ENCODE results near the gene WWC2. TPM values are rescaled to one million over a fixed set of nuclear protein-coding genes. Genes with fewer than 3 reads are reported as not detected.

The WWC2 gene
- total RNA-seq, 1 experiment from 2014 or later: 39.1 TPM

DNA sequence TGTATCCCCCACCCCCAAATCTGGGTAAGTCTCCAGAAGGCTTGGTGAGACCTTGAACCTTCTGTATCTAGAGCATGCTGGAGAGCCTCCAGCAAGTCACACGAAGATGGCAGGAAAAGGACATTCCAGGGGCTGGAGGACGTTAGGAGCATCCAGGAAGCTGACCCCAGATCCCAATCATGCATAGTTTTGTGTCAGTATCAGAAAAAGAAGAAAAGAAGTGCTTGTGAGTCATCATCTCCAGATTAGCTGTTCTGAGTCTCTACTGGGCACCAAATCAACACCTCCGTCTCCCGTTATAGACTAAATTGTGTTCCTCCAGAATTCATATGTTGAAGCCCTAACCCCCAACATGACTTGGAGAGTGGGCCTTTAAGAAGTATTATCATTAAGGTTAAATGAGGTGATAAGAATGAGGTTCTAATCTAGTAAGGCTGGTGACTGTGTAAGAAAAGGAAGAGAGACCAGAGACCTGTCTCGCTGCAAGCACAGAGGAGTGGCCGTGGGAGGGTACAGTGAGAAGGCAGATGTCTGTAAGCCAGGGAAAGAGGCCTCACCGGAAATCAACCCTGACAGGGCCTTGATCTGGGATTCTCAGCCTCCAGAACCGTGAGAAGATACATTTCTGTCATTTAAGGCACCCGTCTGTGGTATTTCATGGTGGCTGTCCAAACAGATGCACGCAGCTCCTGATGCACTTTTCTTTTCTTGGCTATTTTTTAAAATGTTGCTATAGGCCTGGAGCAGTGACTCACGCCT, 261.3 kb downstream of the WWC2 start:
- peaks cover 0 to 11% of the 10 kb centered on the region in 2 experiments; a peak in 2 of 4 replicates for H3K4me1 ChIP-seq (ENCODE audit: control insufficient read depth in 1 of 2, insufficient read depth in 2 of 2, low read length in 2 of 2)
- no peak overlapping the region for H2AFZ ChIP-seq (ENCODE audit: low read depth, low read length, poor library complexity, severe bottlenecking)
- no peaks in the 10 kb centered on the region for H3K36me3 ChIP-seq (ENCODE audit: control insufficient read depth in 1 of 2, insufficient read depth in 2 of 2, low read length in 2 of 2)
- H4K20me1 ChIP-seq (ENCODE audit: insufficient read depth): no peaks in the 10 kb centered on the region
- ATAC-seq (no peak), DNase-seq (ENCODE audit: low read depth, low spot score) (no peak)
- no peaks in the 10 kb centered on the region for H3K9me3 ChIP-seq (ENCODE audit: control insufficient read depth in 1 of 2, insufficient read depth in 1 of 2, low read depth in 1 of 2, low read length in 2 of 2)
- POLR2A ChIA-PET: no interaction called here
- CTCF ChIA-PET: no interaction called here
- H3K4me3 ChIP-seq (replicated peaks in 1 of 2; ENCODE audit: low read depth in 1 of 2, low read length in 2 of 2): no peak overlapping the region
- RAD21 ChIA-PET (ENCODE audit: low non-redundant PET in 1 of 2, low total read pairs in 2 of 2, uncharacterized antibody in 2 of 2, unreplicated experiment in 2 of 2): no interaction called here
- no peak overlapping the region for H3K4me2 ChIP-seq (ENCODE audit: low read length)
- intact Hi-C loops (cut with micrococcal nuclease): no loop called here
- TF ChIP-seq RAD21 (IDR thresholded peaks at IDR 0.05; ENCODE audit: low read depth) (no peak), ELF1 (IDR thresholded peaks at IDR 0.05; ENCODE audit: borderline replicate concordance, low read depth) (no peak), ZNF274 (IDR thresholded peaks at IDR 0.05; ENCODE audit: low read depth, low read length) (no peak), CEBPB (IDR thresholded peaks at IDR 0.05; ENCODE audit: low read depth) (no peak), CBX3 (IDR thresholded peaks at IDR 0.05; ENCODE audit: low read depth) (no peak), JUND (IDR thresholded peaks at IDR 0.05) (no peak), POLR2AphosphoS5 (IDR thresholded peaks at IDR 0.05; ENCODE audit: low read depth, low read length) (no peak), YY1 (IDR thresholded peaks at IDR 0.05; ENCODE audit: extremely low read depth, insufficient replicate concordance, low read depth, low read length) (no peak), ZFX (IDR thresholded peaks at IDR 0.05) (no peak)
- no peaks in the 10 kb centered on the region for H3K27me3 ChIP-seq (ENCODE audit: insufficient read depth, low read length)
- H3K27ac ChIP-seq (ENCODE audit: low read depth, low read length): no peak overlapping the region
- no peaks in the 10 kb centered on the region for H3K79me2 ChIP-seq (ENCODE audit: insufficient read depth, low read length)
- no TSS peak for BruUV-seq (replicated peaks)
- no peaks in the 10 kb centered on the region for H3K9me2 ChIP-seq (ENCODE audit: insufficient read depth)
- H3K9ac ChIP-seq (ENCODE audit: low read length): no peak overlapping the region

GRCh38 chr4:183362036-183362435, 263.0 kb downstream of the WWC2 start:
- H3K27me3 ChIP-seq (ENCODE audit: insufficient read depth, low read length): no peaks in the 10 kb centered on the region
- H3K9ac ChIP-seq (ENCODE audit: low read length): no peak overlapping the region
- H3K4me1 ChIP-seq (ENCODE audit: control insufficient read depth in 1 of 2, insufficient read depth in 2 of 2, low read length in 2 of 2): peaks cover 0 to 11% of the 10 kb centered on the region in 2 experiments; a peak in 2 of 4 replicates
- no TSS peak for BruUV-seq (replicated peaks)
- RAD21 ChIA-PET (ENCODE audit: low non-redundant PET in 1 of 2, low total read pairs in 2 of 2, uncharacterized antibody in 2 of 2, unreplicated experiment in 2 of 2): interaction anchor here in 1 of 2 experiments (0.5 kb wide), 1 partner anchor 34 kb away, joined by 3 read pairs; no protein-coding TSS in a partner anchor
- TF ChIP-seq EZH2 (IDR thresholded peaks at IDR 0.05) (no peak), SP1 (IDR thresholded peaks at IDR 0.05; ENCODE audit: low read depth) (no peak), POLR2AphosphoS5 (IDR thresholded peaks at IDR 0.05; ENCODE audit: low read depth, low read length) (no peak), EZH2phosphoT487 (IDR thresholded peaks at IDR 0.05; ENCODE audit: borderline replicate concordance) (no peak), CEBPB (IDR thresholded peaks at IDR 0.05; ENCODE audit: low read depth) (no peak), EGR1 (IDR thresholded peaks at IDR 0.05; ENCODE audit: low read depth) (no peak), ZNF274 (IDR thresholded peaks at IDR 0.05; ENCODE audit: low read depth, low read length) (no peak), SRF (IDR thresholded peaks at IDR 0.05; ENCODE audit: low read depth) (no peak), RAD21 (IDR thresholded peaks at IDR 0.05; ENCODE audit: low read depth) (no peak), JUND (IDR thresholded peaks at IDR 0.05) (no peak), ELF1 (IDR thresholded peaks at IDR 0.05; ENCODE audit: borderline replicate concordance, low read depth) (no peak), MAX (IDR thresholded peaks at IDR 0.05) (no peak), CBX3 (IDR thresholded peaks at IDR 0.05; ENCODE audit: low read depth) (no peak), ATF3 (IDR thresholded peaks at IDR 0.05) (no peak), YY1 (IDR thresholded peaks at IDR 0.05; ENCODE audit: extremely low read depth, insufficient replicate concordance, low read depth, low read length) (no peak), TCF7L2 (IDR thresholded peaks at IDR 0.05; ENCODE audit: borderline replicate concordance, extremely low read depth, insufficient read depth, insufficient read length) (no peak)
- TF ChIP-seq, protein P1, sequence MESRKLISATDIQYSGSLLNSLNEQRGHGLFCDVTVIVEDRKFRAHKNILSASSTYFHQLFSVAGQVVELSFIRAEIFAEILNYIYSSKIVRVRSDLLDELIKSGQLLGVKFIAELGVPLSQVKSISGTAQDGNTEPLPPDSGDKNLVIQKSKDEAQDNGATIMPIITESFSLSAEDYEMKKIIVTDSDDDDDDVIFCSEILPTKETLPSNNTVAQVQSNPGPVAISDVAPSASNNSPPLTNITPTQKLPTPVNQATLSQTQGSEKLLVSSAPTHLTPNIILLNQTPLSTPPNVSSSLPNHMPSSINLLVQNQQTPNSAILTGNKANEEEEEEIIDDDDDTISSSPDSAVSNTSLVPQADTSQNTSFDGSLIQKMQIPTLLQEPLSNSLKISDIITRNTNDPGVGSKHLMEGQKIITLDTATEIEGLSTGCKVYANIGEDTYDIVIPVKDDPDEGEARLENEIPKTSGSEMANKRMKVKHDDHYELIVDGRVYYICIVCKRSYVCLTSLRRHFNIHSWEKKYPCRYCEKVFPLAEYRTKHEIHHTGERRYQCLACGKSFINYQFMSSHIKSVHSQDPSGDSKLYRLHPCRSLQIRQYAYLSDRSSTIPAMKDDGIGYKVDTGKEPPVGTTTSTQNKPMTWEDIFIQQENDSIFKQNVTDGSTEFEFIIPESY (IDR thresholded peaks at IDR 0.05; ENCODE audit: extremely low read depth, insufficient replicate concordance, low read length): no peak
- H3K9me2 ChIP-seq (ENCODE audit: insufficient read depth): no peaks in the 10 kb centered on the region
- POLR2A ChIA-PET: no interaction called here
- H3K4me2 ChIP-seq (ENCODE audit: low read length): no peak overlapping the region
- ATAC-seq (no peak), DNase-seq (ENCODE audit: low read depth, low spot score) (no peak)
- H3K27ac ChIP-seq (ENCODE audit: low read depth, low read length): no peak overlapping the region
- no peaks in the 10 kb centered on the region for H4K20me1 ChIP-seq (ENCODE audit: insufficient read depth)
- no peak overlapping the region for H3K4me3 ChIP-seq (replicated peaks in 1 of 2; ENCODE audit: low read depth in 1 of 2, low read length in 2 of 2)
- CTCF ChIA-PET: no interaction called here
- no peaks in the 10 kb centered on the region for H3K36me3 ChIP-seq (ENCODE audit: control insufficient read depth in 1 of 2, insufficient read depth in 2 of 2, low read length in 2 of 2)
- no peaks in the 10 kb centered on the region for H3K9me3 ChIP-seq (ENCODE audit: control insufficient read depth in 1 of 2, insufficient read depth in 1 of 2, low read depth in 1 of 2, low read length in 2 of 2)
- intact Hi-C loops (cut with micrococcal nuclease): no loop called here
- no peak overlapping the region for H2AFZ ChIP-seq (ENCODE audit: low read depth, low read length, poor library complexity, severe bottlenecking)
- no peaks in the 10 kb centered on the region for H3K79me2 ChIP-seq (ENCODE audit: insufficient read depth, low read length)
